ENCODE data around the gene GPR176. TPM values are rescaled to one million over a fixed set of nuclear protein-coding genes. Genes with fewer than 3 reads are reported as not detected.
"Not testable (repeated sequence)": the region's sequence is repeated elsewhere in the genome, so short reads cannot be mapped to it uniquely, and the experiment has no call there.

The GPR176 gene
- total RNA-seq, 2 donors from 2014 or later: 0.41 to 0.47 TPM

GRCh38 chr15:39918688-39919385 is 1.2 kb downstream of the GPR176 start:
- ATAC-seq (no peak), DNase-seq (ENCODE audit: low spot score in 2 of 2) (no peak)
- Mint-ChIP-seq H3K36me3 (peaks cover 7 to 8% of the 10 kb centered on the region in 2 donors), H3K27ac (no peak overlapping the region), H3K9me3 (peaks cover 6 to 11% of the 10 kb centered on the region in 2 donors)

- Mint-ChIP-seq H3K9me3 (no peaks in the 10 kb centered on the region), H3K36me3 (no peaks in the 10 kb centered on the region), H3K27ac (no peak overlapping the region)
- no peak for ATAC-seq
- DNase-seq (ENCODE audit: low spot score in 2 of 2): no peak
These were observed 5.1 kb downstream of the GPR176 start for GRCh38 chr15:39914977-39915376.

GRCh38 chr15:39909007-39909406 is 11.1 kb downstream of the GPR176 start:
- Mint-ChIP-seq H3K36me3 (no peaks in the 10 kb centered on the region), H3K27ac (no peak overlapping the region), H3K9me3 (no peaks in the 10 kb centered on the region)
- DNase-seq (ENCODE audit: low spot score in 2 of 2) (no peak), ATAC-seq (no peak)

- H3K27ac Mint-ChIP-seq: no peak overlapping the region
These were observed 11.9 kb downstream of the GPR176 start for GRCh38 chr15:39908186-39908585.

GRCh38 chr15:39907216-39907615 is 12.8 kb downstream of the GPR176 start:
- Mint-ChIP-seq H3K36me3 (no peaks in the 10 kb centered on the region), H3K27ac (no peak overlapping the region), H3K9me3 (no peaks in the 10 kb centered on the region)
- DNase-seq (ENCODE audit: low spot score in 2 of 2) (no peak), ATAC-seq (no peak)

More at GRCh38 chr15:39908186-39908585, 11.9 kb downstream of the GPR176 start:
- ATAC-seq (peak; percentile 57 to 75), DNase-seq (ENCODE audit: low spot score in 2 of 2) (no peak)
- no peaks in the 10 kb centered on the region for H3K36me3 Mint-ChIP-seq
- no peaks in the 10 kb centered on the region for H3K9me3 Mint-ChIP-seq

- H3K36me3 Mint-ChIP-seq: no peaks in the 10 kb centered on the region
- ATAC-seq: no peak
- no peaks in the 10 kb centered on the region for H3K9me3 Mint-ChIP-seq
- DNase-seq (ENCODE audit: low spot score in 2 of 2): no peak
- H3K27ac Mint-ChIP-seq: peak overlapping the region in 1 of 2 donors; percentile 47
These were observed 16.0 kb downstream of the GPR176 start for GRCh38 chr15:39904115-39904514.

- Mint-ChIP-seq H3K9me3 (no peaks in the 10 kb centered on the region), H3K36me3 (no peaks in the 10 kb centered on the region), H3K27ac (no peak overlapping the region)
- DNase-seq (ENCODE audit: low spot score in 2 of 2) (no peak), ATAC-seq (no peak)
These were observed 21.7 kb downstream of the GPR176 start for GRCh38 chr15:39898317-39898716.

- Mint-ChIP-seq H3K9me3 (no peaks in the 10 kb centered on the region), H3K27ac (no peak overlapping the region), H3K36me3 (no peaks in the 10 kb centered on the region)
- no peak for DNase-seq (ENCODE audit: low spot score in 2 of 2)
- no peak for ATAC-seq
These were observed 23.2 kb downstream of the GPR176 start for GRCh38 chr15:39896846-39897245.

GRCh38 chr15:39896101-39896500 is 24.0 kb downstream of the GPR176 start:
- H3K36me3 Mint-ChIP-seq: no peaks in the 10 kb centered on the region
- DNase-seq (ENCODE audit: low spot score in 2 of 2): no peak
- no peak for ATAC-seq
- H3K27ac Mint-ChIP-seq: no peak overlapping the region
- H3K9me3 Mint-ChIP-seq: no peaks in the 10 kb centered on the region

- H3K9me3 Mint-ChIP-seq; ATAC-seq; H3K36me3 Mint-ChIP-seq; DNase-seq (ENCODE audit: low spot score in 2 of 2); H3K27ac Mint-ChIP-seq: not testable (repeated sequence)
These were observed 27.0 kb downstream of the GPR176 start for GRCh38 chr15:39893051-39893450.

GRCh38 chr15:39892418-39892817 is 27.6 kb downstream of the GPR176 start:
- ATAC-seq: no peak
- Mint-ChIP-seq H3K36me3 (no peaks in the 10 kb centered on the region), H3K27ac (no peak overlapping the region), H3K9me3 (no peaks in the 10 kb centered on the region)
- no peak for DNase-seq (ENCODE audit: low spot score in 2 of 2)

GRCh38 chr15:39890621-39891020 is 29.4 kb downstream of the GPR176 start:
- ATAC-seq: no peak
- Mint-ChIP-seq H3K9me3 (no peaks in the 10 kb centered on the region), H3K27ac (no peak overlapping the region), H3K36me3 (no peaks in the 10 kb centered on the region)
- DNase-seq (ENCODE audit: low spot score in 2 of 2): no peak

GRCh38 chr15:39889601-39890000 is 30.5 kb downstream of the GPR176 start:
- ATAC-seq: no peak
- no peak for DNase-seq (ENCODE audit: low spot score in 2 of 2)
- H3K36me3 Mint-ChIP-seq: no peaks in the 10 kb centered on the region
- no peaks in the 10 kb centered on the region for H3K9me3 Mint-ChIP-seq
- H3K27ac Mint-ChIP-seq: no peak overlapping the region

GRCh38 chr15:39888809-39889208 is 31.3 kb downstream of the GPR176 start:
- DNase-seq (ENCODE audit: low spot score in 2 of 2): no peak
- no peaks in the 10 kb centered on the region for H3K36me3 Mint-ChIP-seq
- H3K9me3 Mint-ChIP-seq: no peaks in the 10 kb centered on the region
- ATAC-seq: no peak
- H3K27ac Mint-ChIP-seq: no peak overlapping the region

GRCh38 chr15:39888243-39888642 is 31.8 kb downstream of the GPR176 start:
- Mint-ChIP-seq H3K27ac (no peak overlapping the region), H3K9me3 (no peaks in the 10 kb centered on the region), H3K36me3 (no peaks in the 10 kb centered on the region)
- DNase-seq (ENCODE audit: low spot score in 2 of 2): no peak
- no peak for ATAC-seq

- no peak overlapping the region for H3K27ac Mint-ChIP-seq
- no peaks in the 10 kb centered on the region for H3K36me3 Mint-ChIP-seq
- no peaks in the 10 kb centered on the region for H3K9me3 Mint-ChIP-seq
- ATAC-seq (peak in 1 of 2 donors; percentile 41), DNase-seq (ENCODE audit: low spot score in 2 of 2) (no peak)
These were observed 32.2 kb downstream of the GPR176 start for GRCh38 chr15:39887832-39888231.

- no peaks in the 10 kb centered on the region for H3K36me3 Mint-ChIP-seq
- no peak for DNase-seq (ENCODE audit: low spot score in 2 of 2)
- no peaks in the 10 kb centered on the region for H3K9me3 Mint-ChIP-seq
- ATAC-seq: no peak
- H3K27ac Mint-ChIP-seq: no peak overlapping the region
These were observed 32.9 kb downstream of the GPR176 start for GRCh38 chr15:39887211-39887610.

- Mint-ChIP-seq H3K9me3 (no peaks in the 10 kb centered on the region), H3K27ac (no peak overlapping the region), H3K36me3 (no peaks in the 10 kb centered on the region)
- no peak for DNase-seq (ENCODE audit: low spot score in 2 of 2)
- no peak for ATAC-seq
These were observed 33.6 kb downstream of the GPR176 start for GRCh38 chr15:39886418-39886817.

All from activated naive CD4-positive, alpha-beta T cell treated with anti-CD3 and anti-CD28 coated beads, Interleukin-2, amount 50 U/mL, for 72 hours (primary cell).